ENCODE results near the gene SHISA5. TPM values are rescaled to one million over a fixed set of nuclear protein-coding genes. Genes with fewer than 3 reads are reported as not detected.

The SHISA5 gene
- total RNA-seq, 1 donor from 2014 or later: 283 TPM

GRCh38 chr3:48470286-48470685 is 33.7 kb downstream of the SHISA5 start:
- TF ChIP-seq CTCF (IDR thresholded peaks at IDR 0.05; ENCODE audit: unreplicated experiment): no peak
- H3K36me3 Mint-ChIP-seq (ENCODE audit: low read depth, unreplicated experiment): peaks cover 38% of the 10 kb centered on the region
- peak overlapping the region; percentile 76 for H3K4me3 Mint-ChIP-seq (ENCODE audit: unreplicated experiment)
- H3K9me3 Mint-ChIP-seq (ENCODE audit: unreplicated experiment): no peaks in the 10 kb centered on the region
- DNase-seq (ENCODE audit: low spot score): no peak
- H3K4me1 Mint-ChIP-seq (ENCODE audit: unreplicated experiment): peaks cover 34% of the 10 kb centered on the region
- peak overlapping the region; percentile 84 for H3K27ac Mint-ChIP-seq (ENCODE audit: unreplicated experiment)
- H3K27me3 Mint-ChIP-seq (ENCODE audit: unreplicated experiment): peaks cover 18% of the 10 kb centered on the region

GRCh38 chr3:48469046-48469915 is 34.7 kb downstream of the SHISA5 start:
- no peak for TF ChIP-seq CTCF (IDR thresholded peaks at IDR 0.05; ENCODE audit: unreplicated experiment)
- no peak for DNase-seq (ENCODE audit: low spot score)
- H3K36me3 Mint-ChIP-seq (ENCODE audit: low read depth, unreplicated experiment): peaks cover 32% of the 10 kb centered on the region
- peak overlapping the region; percentile 47 for H3K4me3 Mint-ChIP-seq (ENCODE audit: unreplicated experiment)
- peaks cover 23% of the 10 kb centered on the region for H3K27me3 Mint-ChIP-seq (ENCODE audit: unreplicated experiment)
- no peaks in the 10 kb centered on the region for H3K9me3 Mint-ChIP-seq (ENCODE audit: unreplicated experiment)
- H3K27ac Mint-ChIP-seq (ENCODE audit: unreplicated experiment): peak overlapping the region; percentile 61
- H3K4me1 Mint-ChIP-seq (ENCODE audit: unreplicated experiment): peaks cover 36% of the 10 kb centered on the region

GRCh38 chr3:48468329-48468731 is 35.6 kb downstream of the SHISA5 start:
- Mint-ChIP-seq H3K27ac (ENCODE audit: unreplicated experiment) (peak overlapping the region; percentile 87), H3K36me3 (ENCODE audit: low read depth, unreplicated experiment) (peaks cover 29% of the 10 kb centered on the region), H3K4me1 (ENCODE audit: unreplicated experiment) (peaks cover 34% of the 10 kb centered on the region), H3K4me3 (ENCODE audit: unreplicated experiment) (no peak overlapping the region), H3K27me3 (ENCODE audit: unreplicated experiment) (peaks cover 24% of the 10 kb centered on the region), H3K9me3 (ENCODE audit: unreplicated experiment) (no peaks in the 10 kb centered on the region)
- DNase-seq (ENCODE audit: low spot score): no peak
- no peak for TF ChIP-seq CTCF (IDR thresholded peaks at IDR 0.05; ENCODE audit: unreplicated experiment)

GRCh38 chr3:48467473-48468267 is 36.3 kb downstream of the SHISA5 start:
- H3K27me3 Mint-ChIP-seq (ENCODE audit: unreplicated experiment): peaks cover 21% of the 10 kb centered on the region
- no peaks in the 10 kb centered on the region for H3K9me3 Mint-ChIP-seq (ENCODE audit: unreplicated experiment)
- peak overlapping the region; percentile 98 for H3K27ac Mint-ChIP-seq (ENCODE audit: unreplicated experiment)
- DNase-seq (ENCODE audit: low spot score): no peak
- H3K4me3 Mint-ChIP-seq (ENCODE audit: unreplicated experiment): peak overlapping the region; percentile 8
- TF ChIP-seq CTCF (IDR thresholded peaks at IDR 0.05; ENCODE audit: unreplicated experiment): no peak
- peaks cover 29% of the 10 kb centered on the region for H3K4me1 Mint-ChIP-seq (ENCODE audit: unreplicated experiment)
- peaks cover 25% of the 10 kb centered on the region for H3K36me3 Mint-ChIP-seq (ENCODE audit: low read depth, unreplicated experiment)

All from endothelial cell (in vitro differentiated cells).